GM12874 (cell line): ENCODE data around the gene BCR.

Source experiments
- TF ChIP-seq, protein P1 (sequence below): IDR thresholded peaks from 2 replicates; pipeline ENCODE4 v1.5.1; 2011; ENCODE audit warnings: low read depth, mild to moderate bottlenecking, control low read depth, low read length, moderate library complexity; ENCODE audit not compliant: insufficient read depth

The BCR gene

DNA sequence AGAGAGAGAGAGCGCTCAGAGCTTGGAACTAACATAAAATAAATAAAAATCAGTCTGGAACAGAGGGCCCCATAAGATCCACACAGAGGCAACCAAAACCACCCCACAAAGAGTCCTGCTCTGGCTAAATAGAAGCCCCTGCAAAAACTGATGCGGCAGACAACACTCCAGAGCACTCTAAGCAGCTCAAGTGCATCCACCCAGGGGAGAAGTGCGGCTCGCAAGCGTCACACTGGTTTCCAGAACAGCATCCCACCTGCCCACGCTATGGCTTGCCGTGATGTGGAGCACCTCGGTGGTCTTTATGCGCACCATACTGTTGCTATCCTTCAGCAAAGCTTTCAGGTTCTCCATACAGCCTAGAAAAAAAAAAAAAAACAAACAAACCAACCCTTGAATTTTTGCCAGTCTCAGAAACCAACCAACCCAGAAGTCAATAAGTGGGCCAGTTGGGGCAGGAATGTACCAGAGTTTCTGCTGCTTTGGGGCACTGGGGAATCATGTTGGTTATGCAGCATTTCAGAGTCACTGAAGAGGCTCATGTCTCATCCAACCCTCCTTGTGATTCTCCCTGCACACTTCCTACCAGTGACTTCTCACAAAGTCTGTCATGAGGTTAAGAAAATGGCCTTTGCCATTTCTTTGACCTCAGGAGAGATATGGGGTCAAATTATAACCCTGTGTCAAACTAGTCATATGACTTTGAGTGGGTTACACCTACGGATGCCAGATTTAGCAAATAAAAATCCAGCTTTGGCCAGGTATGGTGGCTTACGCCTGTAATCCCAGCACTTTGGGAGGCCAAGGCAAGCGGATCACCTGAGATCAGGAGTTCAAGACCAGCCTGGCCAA, 41.5 kb upstream of the BCR start:
- TF ChIP-seq, protein P1, sequence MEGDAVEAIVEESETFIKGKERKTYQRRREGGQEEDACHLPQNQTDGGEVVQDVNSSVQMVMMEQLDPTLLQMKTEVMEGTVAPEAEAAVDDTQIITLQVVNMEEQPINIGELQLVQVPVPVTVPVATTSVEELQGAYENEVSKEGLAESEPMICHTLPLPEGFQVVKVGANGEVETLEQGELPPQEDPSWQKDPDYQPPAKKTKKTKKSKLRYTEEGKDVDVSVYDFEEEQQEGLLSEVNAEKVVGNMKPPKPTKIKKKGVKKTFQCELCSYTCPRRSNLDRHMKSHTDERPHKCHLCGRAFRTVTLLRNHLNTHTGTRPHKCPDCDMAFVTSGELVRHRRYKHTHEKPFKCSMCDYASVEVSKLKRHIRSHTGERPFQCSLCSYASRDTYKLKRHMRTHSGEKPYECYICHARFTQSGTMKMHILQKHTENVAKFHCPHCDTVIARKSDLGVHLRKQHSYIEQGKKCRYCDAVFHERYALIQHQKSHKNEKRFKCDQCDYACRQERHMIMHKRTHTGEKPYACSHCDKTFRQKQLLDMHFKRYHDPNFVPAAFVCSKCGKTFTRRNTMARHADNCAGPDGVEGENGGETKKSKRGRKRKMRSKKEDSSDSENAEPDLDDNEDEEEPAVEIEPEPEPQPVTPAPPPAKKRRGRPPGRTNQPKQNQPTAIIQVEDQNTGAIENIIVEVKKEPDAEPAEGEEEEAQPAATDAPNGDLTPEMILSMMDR: no peak

DNA sequence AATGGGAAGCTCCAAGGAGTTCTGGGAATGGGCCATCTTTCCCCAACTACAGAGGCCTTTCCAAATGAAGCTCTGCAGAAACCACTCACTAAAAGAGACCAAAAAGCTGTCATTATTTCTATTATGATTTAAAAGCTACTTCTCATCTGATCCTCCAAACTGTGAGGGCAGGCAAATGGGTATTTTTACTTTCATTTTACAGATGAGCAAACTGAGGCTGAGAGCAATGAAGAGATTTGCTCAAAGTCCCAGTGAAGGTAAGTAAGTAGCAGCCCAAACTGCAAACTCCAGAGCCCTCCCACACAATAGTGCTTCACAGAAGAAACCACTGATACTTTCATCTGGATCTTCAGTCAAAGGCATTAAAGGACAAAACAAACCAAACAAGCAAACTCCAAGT, 39.9 kb upstream of the BCR start:
- TF ChIP-seq, protein P1: no peak

DNA sequence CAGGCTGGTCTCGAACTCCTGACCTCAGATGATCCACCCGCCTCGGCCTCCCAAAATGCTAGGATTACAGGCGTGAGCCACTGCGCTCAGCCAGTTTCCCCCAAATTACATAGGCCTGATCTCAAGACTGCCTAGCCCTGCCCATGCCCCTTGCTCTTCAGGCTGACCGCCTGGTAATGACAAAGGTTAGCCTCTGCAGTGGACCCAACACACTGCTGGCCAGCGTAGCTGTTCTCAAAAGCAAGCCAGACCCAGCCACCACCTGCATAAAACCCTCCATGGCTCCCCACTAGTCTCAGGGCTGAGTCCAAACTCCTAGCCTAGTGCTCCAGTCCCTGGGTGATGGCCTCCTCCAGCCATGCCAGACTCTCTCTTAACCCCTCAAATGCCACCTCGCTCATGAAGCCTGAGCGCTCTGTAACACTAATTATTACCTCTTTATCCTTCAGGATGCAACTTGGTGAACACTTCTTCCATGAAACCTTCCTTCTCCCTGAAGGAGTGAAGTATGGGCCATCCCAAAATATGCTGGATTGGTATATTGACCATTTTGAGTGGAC, 37.7 kb upstream of the BCR start:
- TF ChIP-seq, protein P1: no peak

DNA sequence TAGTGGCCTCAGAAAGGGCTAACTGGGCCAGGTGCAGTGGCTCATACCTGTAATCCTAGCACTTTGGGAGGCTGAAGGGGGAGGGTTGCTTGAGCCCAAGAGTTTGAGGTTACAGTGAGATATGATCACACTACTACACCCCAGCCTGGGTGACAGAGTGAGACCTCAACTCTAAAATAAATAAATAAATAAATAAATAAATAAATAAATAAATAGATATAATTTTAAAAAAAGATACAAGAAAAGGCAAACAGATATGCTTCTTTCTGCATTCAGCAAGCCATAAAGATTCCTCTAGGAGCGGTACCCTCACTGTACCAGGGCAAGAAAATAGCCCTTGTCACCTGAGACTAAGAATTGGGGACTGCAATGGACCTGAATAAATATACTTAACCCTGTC, 37.2 kb upstream of the BCR start:
- TF ChIP-seq, protein P1: no peak

DNA sequence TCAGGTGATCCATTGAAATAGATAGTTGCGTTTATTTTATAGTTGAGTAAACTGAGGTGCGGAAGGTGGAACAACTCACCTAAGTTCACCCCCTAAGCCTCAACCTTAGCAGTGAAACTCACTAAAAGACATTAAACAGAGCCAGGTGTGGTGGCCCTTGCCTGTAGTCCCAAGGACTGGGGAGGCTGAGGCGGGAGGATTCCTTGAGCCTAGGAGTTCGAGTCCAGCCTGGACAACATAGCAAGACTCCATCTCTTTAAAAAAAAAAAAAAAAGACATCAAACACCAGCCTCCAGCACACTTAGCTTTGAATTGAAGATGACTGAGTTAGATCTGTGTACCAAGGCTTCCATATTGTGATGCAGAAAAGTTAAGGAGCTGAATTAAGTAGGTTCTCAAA, 35.9 kb upstream of the BCR start:
- TF ChIP-seq, protein P1: no peak

DNA sequence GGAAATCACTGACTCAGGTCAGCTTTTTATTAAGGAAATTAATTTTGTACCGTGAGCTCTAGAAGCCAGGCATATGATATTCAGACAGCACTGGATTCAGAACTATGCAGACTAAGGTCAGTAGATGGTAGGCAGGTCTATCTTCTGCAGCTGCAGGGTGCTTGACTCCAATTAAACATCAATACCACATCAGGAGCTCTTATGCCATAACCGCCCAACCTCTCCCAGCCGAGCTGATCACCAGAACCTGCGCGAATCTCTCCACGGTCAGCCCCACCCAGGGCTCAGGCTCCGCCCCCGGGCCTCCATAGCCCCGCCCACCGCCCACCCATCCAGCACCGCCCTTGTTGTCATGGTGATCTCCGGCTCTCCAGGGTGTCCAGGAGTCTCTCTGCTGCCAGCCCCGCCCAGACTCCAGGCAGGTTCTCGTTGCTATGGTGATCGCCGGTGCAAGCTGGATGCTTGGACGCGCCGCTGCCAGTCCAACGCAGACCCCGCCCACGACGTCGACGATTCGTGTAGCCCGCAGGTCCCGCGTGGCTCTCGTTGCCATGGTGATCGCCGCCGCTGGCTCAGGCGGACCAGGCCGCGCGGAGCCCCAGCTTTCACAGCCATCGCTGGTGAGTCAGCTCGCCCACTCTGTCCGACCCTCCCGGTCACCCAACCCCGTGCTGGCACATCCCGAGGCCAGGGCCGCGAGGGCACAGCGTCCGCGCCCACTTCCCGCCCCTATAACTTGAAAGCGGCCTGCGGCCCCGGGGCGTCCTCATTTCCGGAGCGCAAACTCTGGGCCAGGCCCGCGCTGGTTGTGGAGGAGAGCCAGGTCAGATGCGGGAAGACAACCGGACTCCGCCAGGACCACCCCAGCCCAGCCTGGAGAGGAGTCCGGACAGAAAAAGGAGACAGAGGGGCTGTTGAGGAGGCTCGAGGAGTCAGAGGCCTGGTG, 35.1 kb upstream of the BCR start, which contains the start of gene RAB36:
TSS of gene RAB36 (plus strand) at position 546 of the 946 bp plus-strand sequence. CDS start 1,140 bp downstream, outside the sequence.
- TF ChIP-seq, protein P1: no peak

DNA sequence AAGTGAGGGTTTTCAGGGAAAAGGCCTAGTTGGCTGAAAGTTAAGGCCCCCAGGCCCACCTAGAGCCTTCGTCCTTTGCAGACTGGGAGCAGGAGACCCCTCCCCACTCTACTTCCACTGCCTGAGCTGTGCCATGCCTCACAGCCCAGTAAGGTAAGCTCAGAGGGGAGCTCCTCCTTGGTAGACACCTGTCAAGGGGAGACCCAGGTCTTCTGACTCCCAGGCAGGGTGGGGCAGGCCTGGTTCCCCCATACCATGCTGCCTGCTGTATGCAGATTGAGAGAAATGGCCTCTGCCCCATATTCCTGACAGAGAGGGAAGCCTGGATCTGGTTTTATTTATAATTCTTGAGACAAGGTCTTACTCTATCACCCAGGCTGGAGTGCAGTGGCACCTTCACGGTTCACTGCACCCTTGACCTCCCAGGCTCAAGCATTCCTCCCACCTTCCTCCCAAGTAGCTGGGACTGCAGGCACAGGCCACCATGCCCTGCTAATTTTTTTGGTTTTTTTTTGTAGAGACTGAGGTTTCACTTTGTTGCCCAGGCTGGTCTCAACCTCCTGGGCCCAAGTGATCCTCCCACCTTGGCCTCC, 34.3 kb upstream of the BCR start:
- TF ChIP-seq, protein P1: no peak
